Retinal pigment epithelial cell (primary cell): ENCODE results near the gene GNL2.
"Not testable (repeated sequence)": the region's sequence is repeated elsewhere in the genome, so short reads cannot be mapped to it uniquely, and the experiment has no call there.

Experiments
- DNase-seq: peaks from one replicate; pipeline ENCODE4 v3.0.0-alpha.2; 2010; ENCODE audit warnings: low read depth
- H3K4me3 ChIP-seq: 2 replicates; pipeline ENCODE4 v1.5.1; 2011; ENCODE audit warnings: mild to moderate bottlenecking, low read length, control low read depth, moderate library complexity
- TF ChIP-seq, protein P1 (sequence below): conservative IDR thresholded peaks from 2 replicates; pipeline ENCODE4 v1.5.1; 2011; ENCODE audit warnings: low read depth, low read length, control low read depth, inconsistent platforms

The GNL2 gene

DNA sequence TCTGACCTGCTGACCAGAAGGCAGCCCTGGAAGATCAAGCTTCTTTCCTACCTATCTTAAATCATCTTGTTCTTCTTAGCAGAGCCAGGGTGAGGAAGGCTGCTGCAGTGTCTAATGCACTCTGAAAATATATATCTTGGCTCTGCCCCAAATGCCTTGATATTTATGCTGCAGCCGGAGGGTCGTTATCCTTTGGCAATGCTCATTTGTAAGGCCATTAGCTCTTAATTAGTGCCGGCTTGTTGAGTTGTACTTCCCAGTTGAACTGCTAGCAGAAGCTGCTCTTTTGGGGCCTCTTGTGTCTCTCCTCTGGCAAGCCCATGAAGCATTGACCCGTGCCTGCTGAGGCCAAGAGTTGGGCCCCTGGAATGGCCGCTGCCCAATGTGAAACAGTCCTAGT is 4.2 kb upstream of the GNL2 start:
- no peak overlapping the region for H3K4me3 ChIP-seq
- TF ChIP-seq, protein P1, sequence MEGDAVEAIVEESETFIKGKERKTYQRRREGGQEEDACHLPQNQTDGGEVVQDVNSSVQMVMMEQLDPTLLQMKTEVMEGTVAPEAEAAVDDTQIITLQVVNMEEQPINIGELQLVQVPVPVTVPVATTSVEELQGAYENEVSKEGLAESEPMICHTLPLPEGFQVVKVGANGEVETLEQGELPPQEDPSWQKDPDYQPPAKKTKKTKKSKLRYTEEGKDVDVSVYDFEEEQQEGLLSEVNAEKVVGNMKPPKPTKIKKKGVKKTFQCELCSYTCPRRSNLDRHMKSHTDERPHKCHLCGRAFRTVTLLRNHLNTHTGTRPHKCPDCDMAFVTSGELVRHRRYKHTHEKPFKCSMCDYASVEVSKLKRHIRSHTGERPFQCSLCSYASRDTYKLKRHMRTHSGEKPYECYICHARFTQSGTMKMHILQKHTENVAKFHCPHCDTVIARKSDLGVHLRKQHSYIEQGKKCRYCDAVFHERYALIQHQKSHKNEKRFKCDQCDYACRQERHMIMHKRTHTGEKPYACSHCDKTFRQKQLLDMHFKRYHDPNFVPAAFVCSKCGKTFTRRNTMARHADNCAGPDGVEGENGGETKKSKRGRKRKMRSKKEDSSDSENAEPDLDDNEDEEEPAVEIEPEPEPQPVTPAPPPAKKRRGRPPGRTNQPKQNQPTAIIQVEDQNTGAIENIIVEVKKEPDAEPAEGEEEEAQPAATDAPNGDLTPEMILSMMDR, result no peak

DNA sequence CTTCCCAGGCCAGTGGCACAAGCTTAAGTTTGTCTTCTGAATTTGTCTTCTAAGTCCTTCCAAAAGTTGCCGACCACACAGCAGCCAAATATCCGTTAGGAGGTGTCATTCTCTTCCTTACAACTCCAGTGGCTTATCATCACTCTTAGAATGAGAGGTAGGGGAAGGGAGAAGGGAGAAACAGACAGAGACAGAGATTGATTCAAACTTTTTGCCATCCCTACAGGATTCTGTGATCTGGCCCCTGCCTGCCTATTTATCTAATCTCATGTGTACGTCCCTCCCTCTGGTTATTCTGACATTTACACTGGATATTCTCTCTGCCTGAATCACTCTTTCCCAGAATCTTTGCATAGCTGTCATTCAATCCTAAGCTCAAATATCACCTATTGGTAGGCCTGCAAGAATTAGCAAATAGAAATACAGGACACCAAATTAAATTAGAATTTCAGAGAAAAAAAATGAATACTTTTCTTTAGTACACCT is 488 bp upstream of the GNL2 start:
- TF ChIP-seq, protein P1, result no peak
- H3K4me3 ChIP-seq, result peak overlapping the region; percentile 98
- no peak for DNase-seq

More for the DNA sequence above, 4.2 kb upstream of the GNL2 start:
- DNase-seq, result no peak

DNA sequence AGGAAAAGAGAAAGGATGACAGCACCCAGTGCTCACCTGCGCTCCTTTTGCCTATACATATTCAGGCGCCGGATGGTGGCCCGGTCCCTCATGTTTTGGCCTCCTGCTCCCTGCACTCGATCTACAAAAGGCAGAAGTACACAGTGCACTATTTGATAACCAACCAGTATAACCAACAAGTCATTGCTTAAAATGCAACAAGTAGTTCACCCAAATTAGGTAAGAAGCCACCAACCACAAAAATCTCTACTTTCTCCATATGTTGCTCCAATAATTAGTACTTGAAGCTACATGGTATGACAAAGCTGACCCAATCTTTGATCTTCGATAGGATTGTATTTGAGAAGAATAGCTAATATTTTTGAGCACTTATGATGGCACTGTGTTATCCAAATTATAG is 2.0 kb downstream of the GNL2 start:
- TF ChIP-seq, protein P1, result no peak
- no peak for DNase-seq
- H3K4me3 ChIP-seq, result no peak overlapping the region

DNA sequence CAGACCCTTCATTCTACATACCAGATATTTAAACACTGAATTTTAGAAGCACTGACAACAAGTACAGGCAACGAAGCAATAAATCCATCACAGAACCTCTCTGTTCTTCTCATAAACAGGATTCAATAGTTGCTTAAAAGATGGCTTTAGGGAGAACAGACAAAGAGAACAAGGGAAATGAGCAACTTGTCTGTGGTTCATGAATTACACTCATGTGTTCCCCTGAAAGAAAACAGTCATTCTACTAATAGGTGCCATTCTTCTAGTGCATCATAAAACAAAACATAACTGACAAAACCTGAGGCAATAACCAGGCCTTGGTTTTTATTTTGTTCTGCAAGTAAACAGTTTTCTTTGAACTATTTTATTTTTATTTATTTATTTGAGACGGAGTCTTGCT is 6.8 kb downstream of the GNL2 start:
- TF ChIP-seq, protein P1, result no peak
- no peak for DNase-seq
- no peak overlapping the region for H3K4me3 ChIP-seq

DNA sequence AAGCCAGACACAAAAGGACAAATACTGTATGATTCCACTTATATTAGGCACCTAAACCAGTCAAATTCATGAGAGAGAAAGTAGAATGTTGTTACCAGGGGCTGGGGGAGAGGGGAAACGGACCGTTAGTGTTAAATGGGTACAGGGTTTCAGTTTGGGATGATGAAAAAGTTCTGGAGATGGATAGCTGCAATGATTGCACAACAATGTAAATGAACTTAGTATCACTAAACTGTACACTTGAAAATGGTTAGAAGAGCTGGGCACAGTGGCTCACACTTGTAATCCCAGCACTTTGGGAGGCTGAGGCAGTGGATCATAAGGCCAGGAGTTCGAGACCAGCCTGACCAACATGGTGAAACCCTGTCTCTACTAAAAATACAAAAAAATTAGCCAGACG is 11.2 kb downstream of the GNL2 start:
- not testable (repeated sequence) for DNase-seq, H3K4me3 ChIP-seq

DNA sequence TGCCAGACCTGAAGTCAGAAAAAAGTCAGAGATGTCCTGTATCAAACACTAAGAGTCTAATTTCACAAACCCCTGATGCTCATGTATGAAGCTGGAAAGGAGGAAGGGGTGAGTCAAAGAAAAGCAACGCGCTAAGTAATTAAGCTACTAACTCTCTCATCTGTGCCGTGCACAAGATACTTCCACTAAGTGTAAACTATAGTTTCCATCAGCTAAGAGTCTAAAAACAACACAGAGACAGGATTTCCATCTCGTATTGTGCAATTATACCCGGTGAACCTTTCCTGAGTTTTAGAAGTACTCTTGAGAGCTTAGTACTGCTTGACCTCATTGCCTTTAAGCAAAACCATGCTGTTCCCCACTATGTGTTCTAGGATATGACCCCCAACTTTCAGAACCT is 20.0 kb downstream of the GNL2 start:
- TF ChIP-seq, protein P1, result no peak
- no peak overlapping the region for H3K4me3 ChIP-seq
- no peak for DNase-seq

DNA sequence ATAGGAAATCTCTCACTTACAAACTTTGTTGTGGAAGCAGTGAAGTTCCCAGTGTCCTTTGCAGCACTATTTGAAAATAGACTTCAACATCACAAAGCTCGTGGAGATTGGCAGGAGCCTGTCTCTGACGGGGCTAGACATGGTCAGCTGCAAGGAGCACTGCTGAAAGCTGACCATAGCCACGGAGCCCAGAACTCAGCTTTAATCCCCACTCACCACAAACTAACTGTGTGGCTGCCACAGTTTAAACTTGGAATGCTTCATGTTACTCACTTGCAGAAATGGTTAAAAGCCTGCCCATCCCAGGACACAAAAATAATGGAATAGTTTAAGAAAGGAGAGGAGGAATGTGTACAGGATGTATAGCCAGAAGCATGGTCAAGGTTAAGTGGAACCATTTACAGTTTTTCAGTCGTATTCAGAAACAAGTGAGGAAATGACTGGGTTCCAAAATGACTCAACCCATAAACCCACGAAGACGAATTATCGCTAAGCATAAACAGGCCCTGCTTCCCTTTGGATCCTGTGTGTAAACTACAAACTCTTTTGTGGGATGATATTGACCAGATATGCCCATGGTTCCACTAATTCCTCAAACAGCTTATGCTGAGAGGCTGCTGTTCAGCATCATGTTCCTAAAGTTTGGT is 20.8 kb downstream of the GNL2 start:
- H3K4me3 ChIP-seq, result no peak overlapping the region
- TF ChIP-seq, protein P1, result no peak
- no peak for DNase-seq
